ENCODE data around the gene ST3GAL5. TPM values are rescaled to one million over a fixed set of nuclear protein-coding genes. Genes with fewer than 3 reads are reported as not detected.
"Not testable (repeated sequence)": the region's sequence is repeated elsewhere in the genome, so short reads cannot be mapped to it uniquely, and the experiment has no call there.

ST3GAL5 gene
- total and polyA plus RNA-seq, 2 donors (not counting 1 experiment from before 2014, with no cell fraction given): 6.2 to 10.9 TPM

DNA sequence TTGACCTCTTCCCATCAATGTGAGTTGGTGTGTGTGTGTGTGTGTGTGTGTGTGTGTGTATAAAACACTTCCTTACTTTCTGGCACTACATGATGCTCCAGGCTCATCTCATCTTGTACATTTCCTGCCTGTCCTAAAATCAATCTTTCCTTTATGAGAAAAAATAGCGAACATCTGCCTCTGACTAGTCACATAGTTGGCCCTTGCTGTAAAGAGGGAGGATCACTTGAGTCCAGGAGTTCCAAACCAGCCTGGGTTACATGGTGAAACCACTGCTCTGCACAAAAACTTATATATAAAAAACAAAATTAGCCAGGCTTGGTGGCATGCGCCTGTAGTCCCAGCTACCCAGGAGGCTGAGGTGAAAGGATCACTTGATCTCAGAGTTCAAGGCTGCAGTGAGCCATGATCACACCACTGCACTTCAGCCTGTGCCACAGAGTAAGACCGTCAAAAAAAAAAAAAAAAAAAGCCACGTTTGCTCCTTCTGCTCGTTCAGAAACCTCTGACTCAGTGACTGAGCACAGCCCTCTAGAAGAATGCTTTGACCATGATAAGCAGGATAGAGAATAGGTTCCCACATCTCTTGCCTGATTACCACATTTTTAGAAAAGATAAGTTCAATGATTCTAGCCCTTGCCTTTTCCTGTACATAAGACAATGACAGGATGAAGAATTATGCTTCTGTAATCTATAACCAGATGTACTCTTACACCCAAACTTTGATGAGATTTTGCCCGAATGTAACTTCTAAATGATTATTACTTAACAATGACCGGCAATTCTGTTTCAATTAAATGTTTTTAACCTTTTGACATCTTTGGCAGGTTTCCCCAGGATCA lies 45.2 kb upstream of the ST3GAL5 start:
- TF ChIP-seq, protein P1, sequence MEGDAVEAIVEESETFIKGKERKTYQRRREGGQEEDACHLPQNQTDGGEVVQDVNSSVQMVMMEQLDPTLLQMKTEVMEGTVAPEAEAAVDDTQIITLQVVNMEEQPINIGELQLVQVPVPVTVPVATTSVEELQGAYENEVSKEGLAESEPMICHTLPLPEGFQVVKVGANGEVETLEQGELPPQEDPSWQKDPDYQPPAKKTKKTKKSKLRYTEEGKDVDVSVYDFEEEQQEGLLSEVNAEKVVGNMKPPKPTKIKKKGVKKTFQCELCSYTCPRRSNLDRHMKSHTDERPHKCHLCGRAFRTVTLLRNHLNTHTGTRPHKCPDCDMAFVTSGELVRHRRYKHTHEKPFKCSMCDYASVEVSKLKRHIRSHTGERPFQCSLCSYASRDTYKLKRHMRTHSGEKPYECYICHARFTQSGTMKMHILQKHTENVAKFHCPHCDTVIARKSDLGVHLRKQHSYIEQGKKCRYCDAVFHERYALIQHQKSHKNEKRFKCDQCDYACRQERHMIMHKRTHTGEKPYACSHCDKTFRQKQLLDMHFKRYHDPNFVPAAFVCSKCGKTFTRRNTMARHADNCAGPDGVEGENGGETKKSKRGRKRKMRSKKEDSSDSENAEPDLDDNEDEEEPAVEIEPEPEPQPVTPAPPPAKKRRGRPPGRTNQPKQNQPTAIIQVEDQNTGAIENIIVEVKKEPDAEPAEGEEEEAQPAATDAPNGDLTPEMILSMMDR (conservative IDR thresholded peaks at IDR 0.05 in 1 of 2, IDR thresholded peaks at IDR 0.05 in 1 of 2; ENCODE audit: low read depth in 1 of 2, low read length in 2 of 2): no peak
- TF ChIP-seq EZH2 (IDR thresholded peaks at IDR 0.05; ENCODE audit: low read length, missing control alignments): no peak
- no peaks in the 10 kb centered on the region for H3K79me2 ChIP-seq (ENCODE audit: control insufficient read depth, insufficient read depth, low read length)
- H3K4me1 ChIP-seq (ENCODE audit: control insufficient read depth, extremely low read depth, insufficient read depth, low read length): no peaks in the 10 kb centered on the region
- no peaks in the 10 kb centered on the region for H3K36me3 ChIP-seq (ENCODE audit: control insufficient read depth, insufficient read depth, low read length)
- H3K9ac ChIP-seq (ENCODE audit: insufficient read depth, low read length): no peak overlapping the region
- no peak overlapping the region for H2AFZ ChIP-seq (ENCODE audit: low read length)
- no peaks in the 10 kb centered on the region for H3K9me3 ChIP-seq (ENCODE audit: control insufficient read depth, insufficient read depth, low read depth, low read length)
- peak; percentile 50 to 98 for DNase-seq (ENCODE audit: low read depth in 2 of 2)
- H4K20me1 ChIP-seq (ENCODE audit: control insufficient read depth, extremely low read depth, insufficient read depth, low read length): no peaks in the 10 kb centered on the region
- H3K4me2 ChIP-seq (ENCODE audit: extremely low read depth, insufficient read depth, low read length): no peak overlapping the region
- no peak overlapping the region for H3K27ac ChIP-seq (ENCODE audit: insufficient read depth, low read length)
- H3K27me3 ChIP-seq (ENCODE audit: control insufficient read depth, insufficient read depth, low read length): peaks cover under 1% of the 10 kb centered on the region
- no peak overlapping the region for H3K4me3 ChIP-seq (replicated peaks in 1 of 4; ENCODE audit: control extremely low read depth in 1 of 4, insufficient read depth in 1 of 4, low read depth in 3 of 4, low read length in 4 of 4)

DNA sequence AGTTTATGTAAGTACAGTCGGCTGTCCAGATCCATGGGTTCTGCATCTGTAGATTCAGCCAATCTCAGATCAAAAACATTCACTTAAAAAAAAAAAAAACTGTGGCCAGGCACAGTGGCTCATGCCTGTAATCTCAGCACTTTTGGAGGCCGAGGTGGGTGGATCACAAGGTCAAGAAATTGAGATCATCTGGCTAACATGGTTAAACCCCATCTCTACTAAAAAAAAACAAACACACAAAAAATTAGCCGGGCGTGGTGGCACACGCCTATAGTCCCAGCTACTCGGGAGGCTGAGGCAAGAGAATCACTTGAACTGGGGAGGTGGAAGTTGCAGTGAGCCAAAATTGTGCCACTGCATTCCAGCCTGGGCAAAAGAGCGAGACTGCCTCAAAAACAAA lies 42.4 kb upstream of the ST3GAL5 start:
- H3K27ac ChIP-seq (ENCODE audit: insufficient read depth, low read length); H4K20me1 ChIP-seq (ENCODE audit: control insufficient read depth, extremely low read depth, insufficient read depth, low read length); H3K9ac ChIP-seq (ENCODE audit: insufficient read depth, low read length); H2AFZ ChIP-seq (ENCODE audit: low read length); H3K4me1 ChIP-seq (ENCODE audit: control insufficient read depth, extremely low read depth, insufficient read depth, low read length); DNase-seq (ENCODE audit: low read depth in 2 of 2); H3K9me3 ChIP-seq (ENCODE audit: control insufficient read depth, insufficient read depth, low read depth, low read length); H3K4me2 ChIP-seq (ENCODE audit: extremely low read depth, insufficient read depth, low read length); H3K4me3 ChIP-seq (replicated peaks in 1 of 4; ENCODE audit: control extremely low read depth in 1 of 4, insufficient read depth in 1 of 4, low read depth in 3 of 4, low read length in 4 of 4); H3K27me3 ChIP-seq (ENCODE audit: control insufficient read depth, insufficient read depth, low read length); H3K36me3 ChIP-seq (ENCODE audit: control insufficient read depth, insufficient read depth, low read length); H3K79me2 ChIP-seq (ENCODE audit: control insufficient read depth, insufficient read depth, low read length): not testable (repeated sequence)

DNA sequence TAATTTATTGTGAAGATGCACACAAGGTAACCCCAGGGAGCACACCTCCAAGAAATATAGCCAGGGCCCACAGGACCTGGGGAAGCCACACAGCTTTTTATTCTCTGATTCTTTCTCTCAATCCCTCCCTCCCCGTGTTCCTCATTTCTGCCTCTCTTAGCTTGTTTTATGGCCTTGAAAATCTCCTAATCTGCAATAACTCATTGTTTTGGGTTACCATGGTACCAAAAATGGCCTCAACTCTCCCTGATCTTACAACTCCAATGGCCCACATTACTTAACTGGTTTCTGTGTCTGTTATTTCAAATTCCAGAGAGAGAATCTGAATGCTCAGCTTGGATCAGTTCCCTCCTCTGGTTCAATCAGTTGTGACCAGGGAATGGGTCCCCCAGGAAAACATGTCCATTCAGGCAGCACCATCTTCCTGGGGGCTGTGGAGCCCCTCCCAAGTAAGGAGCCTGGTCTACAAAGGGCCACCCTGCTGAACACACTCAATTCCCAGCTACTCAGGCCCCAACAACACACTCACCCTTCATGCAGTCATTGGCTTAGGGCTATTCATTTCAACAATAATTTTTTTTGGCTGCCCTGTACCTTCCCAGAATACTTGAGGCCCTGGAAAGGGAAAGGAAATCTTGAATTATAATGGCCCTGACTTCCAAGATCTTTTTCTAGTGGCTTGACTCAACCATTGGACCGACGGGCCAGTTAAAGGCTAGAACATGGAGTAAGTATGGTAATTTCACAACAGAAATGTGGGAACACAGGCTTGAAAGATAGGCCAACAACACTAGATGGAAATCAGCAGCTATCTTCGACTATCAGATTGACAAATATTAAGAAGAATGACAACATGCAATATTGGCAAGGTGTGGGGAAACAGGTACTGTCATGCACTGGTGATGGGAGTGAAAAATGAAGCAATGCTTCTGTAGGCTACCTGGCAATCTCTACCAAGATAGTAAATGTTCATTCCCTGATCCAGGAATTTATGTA lies 41.6 kb upstream of the ST3GAL5 start:
- no peak for TF ChIP-seq EZH2 (IDR thresholded peaks at IDR 0.05; ENCODE audit: low read length, missing control alignments)
- TF ChIP-seq, protein P1 (conservative IDR thresholded peaks at IDR 0.05 in 1 of 2, IDR thresholded peaks at IDR 0.05 in 1 of 2; ENCODE audit: low read depth in 1 of 2, low read length in 2 of 2): no peak
- Histone ChIP-seq H3K4me3 (replicated peaks in 1 of 4; ENCODE audit: control extremely low read depth in 1 of 4, insufficient read depth in 1 of 4, low read depth in 3 of 4, low read length in 4 of 4) (no peak overlapping the region), H2AFZ (ENCODE audit: low read length) (no peak overlapping the region), H3K79me2 (ENCODE audit: control insufficient read depth, insufficient read depth, low read length) (no peaks in the 10 kb centered on the region), H3K4me2 (ENCODE audit: extremely low read depth, insufficient read depth, low read length) (no peak overlapping the region), H3K36me3 (ENCODE audit: control insufficient read depth, insufficient read depth, low read length) (no peaks in the 10 kb centered on the region), H3K27ac (ENCODE audit: insufficient read depth, low read length) (no peak overlapping the region), H3K9me3 (ENCODE audit: control insufficient read depth, insufficient read depth, low read depth, low read length) (no peaks in the 10 kb centered on the region), H3K4me1 (ENCODE audit: control insufficient read depth, extremely low read depth, insufficient read depth, low read length) (no peaks in the 10 kb centered on the region), H4K20me1 (ENCODE audit: control insufficient read depth, extremely low read depth, insufficient read depth, low read length) (no peaks in the 10 kb centered on the region), H3K27me3 (ENCODE audit: control insufficient read depth, insufficient read depth, low read length) (no peaks in the 10 kb centered on the region), H3K9ac (ENCODE audit: insufficient read depth, low read length) (no peak overlapping the region)
- DNase-seq (ENCODE audit: low read depth in 2 of 2): no peak

Measured in fibroblast of lung (primary cell).